GM18498 (cell line): ENCODE results near the gene TEX2.

Source experiments
- ATAC-seq: cut with Tn5 transposase; IDR thresholded peaks from one replicate; pipeline ENCODE4 v1.9.1; 2021; ENCODE audit warnings: mild to moderate bottlenecking, moderate library complexity; ENCODE audit not compliant: unreplicated experiment

Gene TEX2

GRCh38 chr17:64123114-64123513 is 139.9 kb downstream of the TEX2 start:
- no peak for ATAC-seq

DNA sequence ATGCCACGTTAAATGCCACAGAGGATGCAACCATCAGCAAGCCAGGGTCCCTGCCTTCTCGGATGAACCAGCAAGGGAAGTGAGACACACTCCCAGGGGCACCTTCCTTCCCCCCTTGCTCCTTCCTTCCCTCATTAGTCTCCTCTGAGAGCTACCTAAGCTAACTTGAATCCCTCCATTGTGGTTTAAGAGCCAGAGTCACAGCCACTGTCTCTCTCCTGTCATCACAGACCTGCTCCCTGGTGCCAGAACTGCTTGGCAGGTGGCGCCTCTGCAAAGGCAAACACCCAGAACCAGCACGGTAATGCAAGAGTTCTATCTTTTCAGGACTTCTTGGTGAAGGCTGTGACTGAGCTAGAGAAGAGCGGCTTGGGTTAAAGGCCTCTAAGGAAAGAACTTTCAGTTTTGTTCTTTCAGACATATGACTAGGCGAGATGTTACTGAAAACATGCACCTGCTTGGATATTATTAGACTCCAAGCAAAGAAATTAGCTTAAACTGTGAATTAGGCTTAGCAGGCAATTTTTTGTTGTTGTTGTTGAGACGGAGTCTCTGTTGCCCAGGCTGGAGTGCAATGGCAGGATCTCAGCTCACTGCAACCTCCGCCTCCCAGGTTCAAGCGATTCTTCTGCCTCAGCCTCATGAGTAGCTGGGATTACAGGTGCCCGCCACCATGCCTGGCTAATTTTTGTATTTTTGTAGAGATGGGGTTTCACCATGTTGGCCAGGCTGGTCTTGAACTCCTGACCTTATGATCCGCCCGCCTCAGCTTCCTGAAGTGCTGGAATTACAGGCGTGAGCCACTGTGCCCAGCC is 141.9 kb downstream of the TEX2 start:
- peak; percentile 83 for ATAC-seq

DNA sequence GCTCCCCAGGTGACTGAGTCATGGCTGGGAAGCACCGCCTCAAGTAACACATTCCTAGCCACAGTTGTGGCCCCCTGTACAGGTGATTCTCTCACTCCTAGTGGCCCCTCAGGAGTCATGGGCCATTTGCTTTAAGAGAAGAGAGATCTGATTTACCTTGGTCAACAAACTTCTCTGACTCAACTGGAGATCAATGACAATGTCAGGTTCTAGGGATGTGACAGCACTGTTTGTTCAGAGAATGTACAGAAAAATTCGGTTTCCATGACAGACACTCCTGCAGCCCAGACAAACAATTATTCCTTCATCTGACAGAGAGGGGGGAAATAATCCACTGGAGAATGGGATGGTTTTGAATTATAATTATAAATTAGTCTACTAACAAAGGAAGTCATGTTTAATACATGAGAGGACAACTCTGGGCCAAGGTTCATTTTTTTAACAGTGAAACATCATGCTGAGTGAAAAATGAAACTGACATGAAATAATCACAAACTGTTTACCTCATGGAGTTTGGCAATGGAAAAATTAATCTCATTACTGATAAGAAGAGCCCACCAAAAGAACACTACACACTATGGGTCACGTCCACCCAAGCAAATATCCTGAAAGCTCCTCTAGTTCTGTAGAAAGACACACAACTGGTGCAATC is 142.8 kb downstream of the TEX2 start:
- no peak for ATAC-seq

- ATAC-seq: no peak
Measured at GRCh38 chr17:64117981-64118979, 144.8 kb downstream of the TEX2 start.

DNA sequence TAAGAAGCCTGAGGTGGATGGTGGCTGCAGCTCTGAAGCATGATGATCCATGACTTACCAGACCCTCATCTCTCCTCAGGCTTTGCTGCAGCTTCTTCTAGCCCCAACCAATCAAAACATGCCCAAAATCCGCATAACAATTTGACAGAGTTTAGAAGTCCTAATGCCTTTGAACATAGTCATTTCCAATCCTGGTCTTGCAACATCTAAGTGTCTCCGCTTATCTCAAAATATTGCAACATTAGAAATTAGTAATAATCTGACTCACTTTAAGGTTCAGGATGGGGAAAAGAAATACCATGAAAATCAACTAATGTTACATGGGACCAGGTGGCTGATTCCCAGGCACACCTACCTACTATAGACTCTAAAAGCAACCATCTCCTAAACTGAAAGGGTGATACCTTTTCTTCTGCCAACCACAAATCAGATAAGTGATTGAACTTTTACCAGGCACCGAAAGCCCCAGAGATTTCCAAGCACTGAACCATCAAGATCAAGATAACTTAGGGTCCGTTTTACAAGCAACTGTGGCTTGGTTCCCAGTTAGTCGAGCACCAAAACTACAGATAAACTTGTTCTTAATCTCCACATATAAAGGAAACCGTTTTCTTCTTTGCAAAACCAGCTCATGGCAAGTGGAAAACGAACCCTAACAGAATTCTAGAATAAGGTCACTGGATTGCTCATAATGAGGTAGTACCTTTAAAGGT is 147.1 kb downstream of the TEX2 start:
- ATAC-seq: no peak

- ATAC-seq: no peak
Measured at GRCh38 chr17:64115043-64115698, 147.9 kb downstream of the TEX2 start.

- ATAC-seq: no peak
Measured at GRCh38 chr17:64113006-64113405, 150.1 kb downstream of the TEX2 start.

DNA sequence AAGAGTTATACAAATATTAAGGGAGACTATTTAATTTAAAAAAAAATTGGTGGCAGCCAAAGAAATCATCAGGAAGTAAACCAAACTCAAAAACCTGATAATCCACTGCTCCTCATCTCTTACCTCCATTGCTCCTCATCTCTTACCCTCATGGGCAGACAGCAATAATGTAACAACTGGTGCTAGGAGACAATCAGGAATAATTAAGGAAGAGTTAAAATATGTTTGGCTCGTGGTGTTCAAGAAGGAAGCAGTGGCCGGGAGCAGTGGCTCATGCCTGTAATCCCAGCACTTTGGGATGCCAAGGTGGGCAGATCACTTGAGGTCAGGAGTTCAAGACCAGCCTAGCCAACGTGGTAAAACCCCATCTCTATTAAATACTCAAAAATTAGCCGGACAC is 151.2 kb downstream of the TEX2 start:
- no peak for ATAC-seq

DNA sequence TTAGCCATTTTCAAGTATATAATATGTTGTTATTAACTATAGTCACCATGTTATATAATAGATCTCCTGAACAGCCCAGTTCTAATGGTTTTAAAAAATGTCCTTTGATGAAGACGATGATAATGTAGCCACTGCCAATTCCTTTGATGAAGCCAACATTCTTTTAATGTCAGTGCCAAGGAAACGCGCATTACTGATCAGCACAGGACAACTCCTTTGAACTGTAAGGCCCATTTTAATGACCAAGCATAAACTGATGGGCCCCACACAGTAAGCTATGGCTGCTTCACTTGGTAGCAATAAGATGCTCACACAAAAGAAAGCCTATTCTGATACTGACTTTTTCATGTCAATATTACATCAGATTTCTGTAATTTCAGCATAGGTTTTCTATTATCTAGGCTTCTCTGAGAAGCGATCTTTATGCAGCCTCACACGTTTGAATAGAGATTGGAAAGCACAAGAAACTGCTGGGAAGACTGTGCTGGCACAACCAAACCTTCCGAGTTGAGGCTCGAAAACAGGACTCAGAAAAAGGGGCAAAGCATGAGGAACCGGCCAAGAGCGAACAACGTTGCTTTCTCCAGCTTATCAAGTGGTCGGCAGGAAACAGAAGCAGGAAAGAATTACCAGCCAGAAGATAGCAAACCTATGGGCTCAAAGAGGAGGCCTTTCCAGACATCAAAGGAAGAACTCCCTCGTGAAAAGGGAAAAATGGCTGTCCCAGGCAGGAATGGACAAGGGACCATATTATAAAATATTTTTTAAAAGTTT is 152.5 kb downstream of the TEX2 start:
- no peak for ATAC-seq

- no peak for ATAC-seq
Measured at GRCh38 chr17:64109400-64109799, 153.7 kb downstream of the TEX2 start.

GRCh38 chr17:64107500-64108236 is 155.4 kb downstream of the TEX2 start:
- ATAC-seq: no peak

DNA sequence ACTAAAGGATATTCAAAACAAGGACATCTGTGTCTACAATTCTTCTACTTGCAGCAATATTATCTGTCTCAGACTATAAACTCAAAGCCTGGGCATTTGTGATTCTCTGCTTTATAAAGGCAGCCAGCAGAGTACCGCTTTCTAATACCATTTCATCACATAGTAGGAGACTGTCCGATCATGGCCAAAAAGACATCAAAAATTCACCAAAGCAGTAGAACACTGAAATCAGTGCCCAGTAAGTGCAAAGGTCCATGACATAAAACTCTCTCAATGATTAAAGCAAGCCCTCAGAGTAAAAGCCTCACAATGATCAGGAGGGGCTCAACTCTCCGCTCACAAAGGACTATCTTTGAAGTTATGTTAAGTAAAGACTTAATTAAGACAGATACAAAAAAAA is 156.1 kb downstream of the TEX2 start:
- ATAC-seq: no peak

- ATAC-seq: no peak
Measured at GRCh38 chr17:64103391-64104364, 159.4 kb downstream of the TEX2 start.

DNA sequence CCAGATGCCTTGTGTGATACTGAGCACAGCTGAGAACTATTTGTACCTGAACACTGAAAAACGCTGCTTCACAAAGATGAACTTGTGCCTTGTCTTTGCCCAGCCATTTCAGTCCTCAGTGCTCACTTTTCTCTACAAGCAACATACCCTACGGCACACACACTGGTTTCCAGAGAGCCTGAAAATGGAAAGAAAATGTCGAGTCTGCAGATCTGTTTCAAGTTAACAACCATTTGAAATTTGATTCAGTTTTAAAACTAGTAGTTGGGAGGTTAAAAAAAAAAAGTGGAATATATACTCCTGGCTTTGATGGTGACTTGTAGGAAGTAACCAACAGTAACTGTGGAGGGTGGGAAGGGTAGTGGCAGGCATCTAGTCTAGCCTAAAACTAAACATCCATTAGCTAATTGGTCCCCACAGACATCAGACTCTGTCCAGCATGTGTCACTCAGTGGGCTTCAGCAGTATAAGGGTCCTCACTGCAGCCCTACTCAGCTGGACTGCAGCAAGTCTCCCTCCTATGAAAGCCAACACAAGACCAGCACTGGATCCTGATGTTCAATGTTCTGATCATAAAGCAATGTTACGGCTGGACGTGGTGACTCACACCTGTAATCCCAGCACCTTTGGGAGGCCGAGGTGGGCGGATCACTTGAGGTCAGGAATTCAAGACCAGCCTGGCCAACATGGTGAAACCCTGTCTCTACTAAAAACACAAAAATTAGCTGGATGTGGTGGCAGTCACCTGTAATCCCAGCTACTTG is 160.3 kb downstream of the TEX2 start:
- no peak for ATAC-seq

GRCh38 chr17:64099543-64099942 is 163.5 kb downstream of the TEX2 start:
- no peak for ATAC-seq
